ENCODE results near the gene TCF4. TPM values are rescaled to one million over a fixed set of nuclear protein-coding genes. Genes with fewer than 3 reads are reported as not detected.
"Not testable (repeated sequence)": the region's sequence is repeated elsewhere in the genome, so short reads cannot be mapped to it uniquely, and the experiment has no call there.

TCF4 gene
- polyA plus RNA-seq, 1 experiment, result 47.3 TPM

DNA sequence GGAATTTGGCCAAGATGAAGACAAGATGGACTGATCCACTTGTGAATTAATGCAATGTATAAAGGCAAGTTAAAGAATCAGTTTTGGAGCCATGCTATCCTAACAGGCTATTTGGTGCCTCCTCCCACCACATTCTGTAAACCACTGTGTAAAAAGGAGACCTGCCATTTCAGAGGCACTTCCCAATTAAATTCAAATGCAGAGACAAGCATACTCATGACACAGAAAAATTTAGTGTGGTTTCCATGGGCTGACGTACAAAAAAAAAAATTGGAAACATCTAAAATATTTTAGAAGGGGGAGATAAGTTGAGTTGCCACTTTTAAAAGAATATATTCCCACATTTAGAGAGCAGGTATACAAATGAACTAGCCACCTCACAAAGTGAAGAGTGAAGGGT is 112.1 kb downstream of the TCF4 start:
- ChIA-PET CTCF (no interaction called here), POLR2A (no interaction called here)
- Histone ChIP-seq H3K9me3 (ENCODE audit: control insufficient read depth, insufficient read depth, low read length) (no peaks in the 10 kb centered on the region), H3K27ac (ENCODE audit: low read depth, low read length) (no peak overlapping the region), H3K4me3 (ENCODE audit: low read depth, low read length) (no peak overlapping the region), H3K27me3 (ENCODE audit: control insufficient read depth, insufficient read depth, low read length) (no peaks in the 10 kb centered on the region)
- DNase-seq (ENCODE audit: low read depth, low spot score), result no peak
- TF ChIP-seq, protein P1, sequence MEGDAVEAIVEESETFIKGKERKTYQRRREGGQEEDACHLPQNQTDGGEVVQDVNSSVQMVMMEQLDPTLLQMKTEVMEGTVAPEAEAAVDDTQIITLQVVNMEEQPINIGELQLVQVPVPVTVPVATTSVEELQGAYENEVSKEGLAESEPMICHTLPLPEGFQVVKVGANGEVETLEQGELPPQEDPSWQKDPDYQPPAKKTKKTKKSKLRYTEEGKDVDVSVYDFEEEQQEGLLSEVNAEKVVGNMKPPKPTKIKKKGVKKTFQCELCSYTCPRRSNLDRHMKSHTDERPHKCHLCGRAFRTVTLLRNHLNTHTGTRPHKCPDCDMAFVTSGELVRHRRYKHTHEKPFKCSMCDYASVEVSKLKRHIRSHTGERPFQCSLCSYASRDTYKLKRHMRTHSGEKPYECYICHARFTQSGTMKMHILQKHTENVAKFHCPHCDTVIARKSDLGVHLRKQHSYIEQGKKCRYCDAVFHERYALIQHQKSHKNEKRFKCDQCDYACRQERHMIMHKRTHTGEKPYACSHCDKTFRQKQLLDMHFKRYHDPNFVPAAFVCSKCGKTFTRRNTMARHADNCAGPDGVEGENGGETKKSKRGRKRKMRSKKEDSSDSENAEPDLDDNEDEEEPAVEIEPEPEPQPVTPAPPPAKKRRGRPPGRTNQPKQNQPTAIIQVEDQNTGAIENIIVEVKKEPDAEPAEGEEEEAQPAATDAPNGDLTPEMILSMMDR (IDR thresholded peaks at IDR 0.05; ENCODE audit: low read depth, low read length), result no peak

DNA sequence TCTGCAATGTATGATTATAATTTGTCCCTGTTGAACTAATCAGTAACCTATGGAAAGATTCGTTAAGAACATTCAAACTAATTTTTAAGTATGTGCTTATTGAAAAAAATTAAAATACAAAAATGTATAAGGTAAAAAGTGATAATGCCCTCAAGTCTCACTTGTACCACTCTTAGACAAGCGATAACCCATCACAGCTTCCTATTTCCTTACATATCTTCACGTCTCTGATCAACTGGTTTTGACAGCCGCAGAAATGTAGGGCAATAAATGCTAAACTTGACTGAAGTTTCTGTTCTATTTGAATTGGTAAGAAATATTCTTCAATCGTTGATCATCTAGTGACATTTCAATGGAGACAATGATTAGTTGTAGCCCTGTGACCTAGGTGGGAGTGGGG is 112.5 kb downstream of the TCF4 start:
- DNase-seq (ENCODE audit: low read depth, low spot score), result no peak
- Histone ChIP-seq H3K9me3 (ENCODE audit: control insufficient read depth, insufficient read depth, low read length) (no peaks in the 10 kb centered on the region), H3K27me3 (ENCODE audit: control insufficient read depth, insufficient read depth, low read length) (no peaks in the 10 kb centered on the region), H3K4me3 (ENCODE audit: low read depth, low read length) (no peak overlapping the region), H3K27ac (ENCODE audit: low read depth, low read length) (no peak overlapping the region)
- ChIA-PET POLR2A (no interaction called here), CTCF (no interaction called here)
- TF ChIP-seq, protein P1 (IDR thresholded peaks at IDR 0.05; ENCODE audit: low read depth, low read length), result no peak

DNA sequence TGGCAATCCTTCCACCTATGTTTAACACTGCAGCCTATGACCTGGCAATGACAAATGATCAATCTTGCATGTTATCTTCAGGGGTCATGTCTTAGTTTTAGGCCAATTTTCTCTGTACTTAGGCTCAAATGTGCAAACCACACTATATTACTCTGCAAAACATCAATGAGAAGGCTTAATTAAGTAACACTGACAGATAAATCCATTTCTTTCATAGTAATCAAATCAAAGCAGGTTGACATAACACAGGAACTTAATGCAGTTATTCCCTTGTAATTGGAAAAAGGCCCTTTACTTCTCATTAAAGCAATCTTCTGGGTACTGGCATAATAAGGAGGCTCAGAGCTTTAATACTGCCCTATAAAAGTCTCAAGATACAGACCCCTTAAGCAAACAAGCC is 114.4 kb downstream of the TCF4 start:
- POLR2A ChIA-PET, result no interaction called here

DNA sequence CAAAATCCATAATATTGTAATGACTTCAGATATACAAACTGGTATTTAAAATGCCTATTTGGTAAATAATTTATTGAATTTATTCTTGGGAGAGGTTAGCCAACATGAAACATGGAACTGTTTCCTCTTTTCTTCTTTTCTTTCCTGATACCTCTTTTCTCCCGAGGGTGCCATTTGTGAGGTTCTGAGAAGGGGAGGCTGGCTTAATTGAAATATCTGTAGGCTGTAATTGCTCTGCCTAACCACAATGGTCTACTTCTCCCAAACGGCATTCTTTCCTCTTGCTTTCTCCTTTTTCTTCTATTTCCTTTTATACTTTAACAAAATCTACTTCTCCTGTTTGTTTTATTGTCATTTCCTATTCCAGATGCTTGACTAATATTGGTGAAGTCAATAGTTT is 114.9 kb downstream of the TCF4 start:
- POLR2A ChIA-PET, result no interaction called here

More for the DNA sequence above, 114.4 kb downstream of the TCF4 start:
- no peak overlapping the region for H3K4me3 ChIP-seq (ENCODE audit: low read depth, low read length)
- TF ChIP-seq, protein P1 (IDR thresholded peaks at IDR 0.05; ENCODE audit: low read depth, low read length), result no peak
- H3K9me3 ChIP-seq (ENCODE audit: control insufficient read depth, insufficient read depth, low read length), result no peaks in the 10 kb centered on the region
- H3K27ac ChIP-seq (ENCODE audit: low read depth, low read length), result no peak overlapping the region
- no peak for DNase-seq (ENCODE audit: low read depth, low spot score)
- no peaks in the 10 kb centered on the region for H3K27me3 ChIP-seq (ENCODE audit: control insufficient read depth, insufficient read depth, low read length)
- CTCF ChIA-PET, result no interaction called here

DNA sequence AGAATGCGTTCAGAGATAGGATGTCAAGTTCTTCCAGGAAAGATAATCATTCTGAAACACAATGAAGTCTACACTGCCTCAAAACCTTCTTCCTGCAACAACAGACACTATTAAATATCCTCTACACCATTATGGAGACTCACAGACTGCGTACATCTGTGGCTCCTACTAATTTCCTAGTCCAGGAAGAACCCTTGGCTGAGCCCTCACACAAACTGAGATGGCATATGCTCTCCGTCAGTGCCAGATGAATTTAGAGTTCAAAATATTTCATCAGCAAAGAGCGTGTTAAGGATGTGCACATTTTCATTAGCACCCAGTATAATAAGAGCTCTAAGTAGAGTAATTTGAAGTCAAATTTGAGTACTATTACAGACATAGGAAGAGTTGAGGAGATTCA is 117.2 kb downstream of the TCF4 start:
- Histone ChIP-seq H3K9me3 (ENCODE audit: control insufficient read depth, insufficient read depth, low read length) (no peaks in the 10 kb centered on the region), H3K4me3 (ENCODE audit: low read depth, low read length) (no peak overlapping the region), H3K27me3 (ENCODE audit: control insufficient read depth, insufficient read depth, low read length) (no peaks in the 10 kb centered on the region), H3K27ac (ENCODE audit: low read depth, low read length) (no peak overlapping the region)
- DNase-seq (ENCODE audit: low read depth, low spot score), result no peak
- ChIA-PET CTCF (no interaction called here), POLR2A (no interaction called here)
- TF ChIP-seq, protein P1 (IDR thresholded peaks at IDR 0.05; ENCODE audit: low read depth, low read length), result no peak

More for the DNA sequence above, 114.9 kb downstream of the TCF4 start:
- DNase-seq (ENCODE audit: low read depth, low spot score), result no peak
- Histone ChIP-seq H3K27ac (ENCODE audit: low read depth, low read length) (no peak overlapping the region), H3K27me3 (ENCODE audit: control insufficient read depth, insufficient read depth, low read length) (no peaks in the 10 kb centered on the region), H3K4me3 (ENCODE audit: low read depth, low read length) (no peak overlapping the region), H3K9me3 (ENCODE audit: control insufficient read depth, insufficient read depth, low read length) (no peaks in the 10 kb centered on the region)
- CTCF ChIA-PET, result no interaction called here
- TF ChIP-seq, protein P1 (IDR thresholded peaks at IDR 0.05; ENCODE audit: low read depth, low read length), result no peak

DNA sequence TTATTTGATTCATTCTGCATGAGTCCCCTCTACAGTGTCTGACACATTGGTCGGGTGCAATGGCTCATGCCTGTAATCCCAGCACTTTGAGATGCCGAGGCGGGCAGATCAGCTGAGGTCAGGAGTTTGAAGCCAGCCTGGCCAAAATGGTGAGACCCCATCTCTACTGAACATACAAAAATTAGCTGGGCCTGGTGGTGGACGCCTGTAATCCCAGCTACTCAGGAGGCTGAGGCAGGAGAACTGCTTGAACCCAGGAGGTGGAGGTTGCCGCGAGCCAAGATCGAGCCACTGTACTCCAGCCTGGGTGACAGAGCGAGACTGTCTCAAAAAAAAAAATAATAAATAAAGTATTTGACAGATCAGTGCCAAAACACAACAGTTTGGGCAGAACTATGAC is 118.9 kb downstream of the TCF4 start:
- H3K9me3 ChIP-seq (ENCODE audit: control insufficient read depth, insufficient read depth, low read length); DNase-seq (ENCODE audit: low read depth, low spot score); CTCF ChIA-PET; H3K27ac ChIP-seq (ENCODE audit: low read depth, low read length); H3K4me3 ChIP-seq (ENCODE audit: low read depth, low read length); POLR2A ChIA-PET; H3K27me3 ChIP-seq (ENCODE audit: control insufficient read depth, insufficient read depth, low read length): not testable (repeated sequence)

All from AG04450 (cell line).